NCI-H1694 treated with DMSO at 0.1 percent for 48 hours (cell line): ENCODE measurements around the gene TEX2.

Experiments
- DNase-seq: peaks from one replicate; lab custom pipeline; 2025; lab: John Stamatoyannopoulos, UW

The TEX2 gene

DNA sequence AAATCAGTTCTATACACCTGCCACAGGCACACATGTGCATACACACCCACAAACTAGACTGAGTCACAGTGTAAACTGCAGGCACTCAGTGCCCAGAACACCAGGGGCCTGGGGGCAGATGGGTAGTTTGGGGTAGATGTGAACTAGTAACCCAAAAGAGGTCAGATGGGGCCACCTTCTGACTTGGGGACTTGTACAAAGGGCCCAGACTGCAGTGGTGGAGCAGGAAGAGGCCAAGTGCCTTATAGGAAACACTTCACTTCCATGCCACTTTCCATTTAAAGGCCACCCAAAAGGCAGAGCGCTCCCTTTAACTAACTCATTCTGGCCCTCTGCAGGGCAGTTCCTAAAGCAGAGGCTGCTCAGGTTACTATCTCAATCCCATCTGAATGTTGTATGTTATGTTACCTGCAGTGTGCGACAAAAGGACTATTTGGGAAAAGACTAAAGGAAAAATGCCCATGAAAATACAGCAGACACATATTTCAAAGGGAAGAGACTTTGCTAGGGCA is 105.3 kb downstream of the TEX2 start:
- no peak for DNase-seq

DNA sequence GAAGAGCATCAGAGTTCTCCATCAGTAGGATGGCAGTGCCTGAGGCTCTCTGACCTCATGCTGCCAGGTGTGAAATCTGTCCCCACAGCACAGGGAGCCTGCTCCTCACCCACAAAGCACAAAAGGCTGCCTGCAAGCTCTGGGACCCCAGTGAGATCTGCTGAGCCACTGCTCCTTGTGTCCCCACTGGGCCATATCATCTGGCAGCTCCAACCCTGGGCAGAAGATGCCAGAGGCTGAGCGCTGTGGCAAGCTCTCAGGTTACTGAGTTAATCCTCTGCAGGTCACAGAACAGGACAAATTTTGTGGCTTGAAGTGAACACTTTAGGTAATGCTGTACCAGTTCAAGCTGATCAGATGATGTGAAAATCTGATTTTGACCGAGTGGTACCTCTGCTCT is 106.4 kb downstream of the TEX2 start:
- DNase-seq: no peak

- DNase-seq: no peak
These were observed 107.1 kb downstream of the TEX2 start for GRCh38 chr17:64155751-64156544.

GRCh38 chr17:64155129-64155528 is 107.9 kb downstream of the TEX2 start:
- DNase-seq: no peak

GRCh38 chr17:64154717-64155116 is 108.3 kb downstream of the TEX2 start:
- DNase-seq: no peak

DNA sequence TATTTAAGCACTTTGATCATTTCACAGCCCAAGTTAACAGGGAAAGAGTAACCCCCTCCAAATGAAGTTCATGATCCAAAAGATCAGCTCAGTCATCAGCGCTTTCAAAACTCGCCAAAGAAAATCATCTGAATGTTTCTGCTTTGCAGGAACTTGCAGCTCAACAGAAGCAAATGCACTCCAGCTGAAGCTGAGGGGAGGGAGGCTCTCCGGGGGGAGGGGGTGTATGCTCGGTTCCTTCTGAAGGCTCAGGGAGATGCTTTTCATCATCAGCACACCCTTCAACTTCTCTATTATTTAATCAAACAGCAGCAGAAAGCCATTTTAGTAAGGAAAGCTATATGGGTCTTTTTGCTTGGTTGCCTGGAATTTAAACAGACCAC is 108.8 kb downstream of the TEX2 start:
- no peak for DNase-seq

DNA sequence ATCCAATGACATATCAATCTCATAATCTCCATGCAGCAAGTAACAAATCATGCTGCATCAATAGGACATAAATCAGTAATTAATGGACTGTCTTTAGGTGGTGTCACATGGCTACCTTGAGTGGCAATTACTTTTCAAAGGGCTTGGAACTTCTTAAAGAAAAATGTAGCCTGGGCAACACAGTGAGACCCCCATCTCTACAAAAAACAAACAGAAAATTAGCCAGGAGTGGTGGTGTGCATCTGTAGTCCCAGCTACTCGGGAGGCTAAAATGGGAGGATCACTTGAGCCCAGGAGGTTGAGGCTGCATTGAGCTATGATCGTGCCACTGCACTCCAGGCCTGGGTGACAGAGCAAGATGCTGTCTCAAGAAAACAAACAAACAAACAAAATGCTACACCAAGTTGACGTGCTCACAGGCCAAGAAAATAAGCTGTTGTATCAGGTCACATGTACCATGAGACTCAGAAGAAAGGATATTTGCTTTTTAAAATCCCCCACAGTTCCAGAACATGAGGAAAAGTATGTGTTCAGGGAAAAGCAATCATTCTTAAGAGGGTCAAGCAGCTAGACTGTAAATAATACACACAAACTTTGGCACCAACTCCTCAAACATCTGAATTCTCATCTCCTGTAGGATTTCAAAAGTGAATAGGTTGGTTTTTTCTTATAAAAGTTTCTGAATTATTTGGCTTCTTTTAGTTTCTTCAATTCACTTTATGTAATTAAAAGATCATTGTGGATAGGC is 109.3 kb downstream of the TEX2 start:
- no peak for DNase-seq

GRCh38 chr17:64152428-64153125 is 110.5 kb downstream of the TEX2 start:
- DNase-seq: peak; percentile 10

- no peak for DNase-seq
These were observed 112.1 kb downstream of the TEX2 start for GRCh38 chr17:64151016-64151368.

GRCh38 chr17:64150237-64151015 is 112.6 kb downstream of the TEX2 start:
- DNase-seq: no peak

- DNase-seq: no peak
These were observed 113.9 kb downstream of the TEX2 start for GRCh38 chr17:64149196-64149595.

- no peak for DNase-seq
These were observed 114.4 kb downstream of the TEX2 start for GRCh38 chr17:64148699-64149098.

- DNase-seq: peak; percentile 48
These were observed 114.9 kb downstream of the TEX2 start for GRCh38 chr17:64148017-64148631.

DNA sequence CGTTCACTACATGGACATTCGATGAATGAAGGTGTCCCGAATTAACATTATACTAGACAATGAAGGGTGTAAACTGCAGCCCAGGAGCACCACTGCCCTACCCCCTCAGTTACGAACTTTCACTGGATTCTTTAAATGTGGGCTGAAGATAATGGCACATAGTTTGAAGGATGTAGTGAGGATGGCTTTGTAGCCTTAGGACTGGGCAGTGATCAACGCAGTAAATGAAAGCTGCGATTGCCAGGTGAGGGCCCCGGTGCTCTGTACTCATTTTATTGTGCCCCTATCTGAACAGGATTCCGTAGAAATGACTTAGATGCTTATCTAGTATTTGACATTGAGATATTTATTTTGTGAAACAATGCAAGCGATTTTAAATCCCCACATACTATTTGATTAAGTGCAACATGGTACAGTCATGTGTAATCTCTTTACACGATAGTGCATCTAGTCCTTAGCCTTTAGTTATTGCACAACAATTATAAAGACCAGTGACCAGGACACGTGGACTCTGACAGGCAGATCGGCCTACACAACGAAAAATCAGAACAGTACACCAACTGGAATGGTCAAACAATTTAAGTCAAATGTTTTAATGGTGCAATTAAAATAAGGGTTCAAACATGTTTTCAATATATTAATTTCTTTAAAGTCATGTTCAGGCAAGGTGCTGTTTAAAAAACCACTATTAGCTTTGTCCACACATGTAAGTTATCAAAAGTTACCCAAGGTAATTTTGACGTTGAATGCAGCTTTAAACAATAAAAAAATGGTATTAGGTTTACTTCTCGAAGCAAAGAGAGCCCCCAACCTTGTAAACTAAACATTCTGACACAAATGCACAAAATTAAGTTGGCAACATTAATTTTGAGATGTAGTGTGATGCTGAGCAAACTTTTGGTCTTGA is 115.7 kb downstream of the TEX2 start:
- DNase-seq: no peak

GRCh38 chr17:64146418-64147109 is 116.5 kb downstream of the TEX2 start:
- peak; percentile 23 for DNase-seq

- peak; percentile 98 for DNase-seq
These were observed 117.2 kb downstream of the TEX2 start for GRCh38 chr17:64145751-64146417.

DNA sequence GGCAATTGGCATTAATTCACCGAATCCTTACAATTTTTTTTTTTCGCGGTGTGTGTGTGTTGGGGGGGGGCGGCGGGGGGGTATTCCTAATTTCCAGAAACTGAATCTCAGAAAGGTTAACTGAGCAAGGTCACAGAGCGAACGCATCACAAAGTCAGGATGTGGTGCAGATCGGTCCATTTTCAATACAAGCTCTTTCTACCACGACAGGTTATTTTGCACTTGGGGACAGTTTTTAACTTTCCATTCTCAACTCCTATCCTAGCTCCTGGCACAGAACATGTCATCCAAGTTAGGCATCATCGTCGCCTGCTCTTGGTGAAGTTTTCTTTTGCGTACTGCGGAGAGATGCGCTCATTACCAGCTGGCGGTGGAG is 117.7 kb downstream of the TEX2 start:
- DNase-seq: no peak

- no peak for DNase-seq
These were observed 123.5 kb downstream of the TEX2 start for GRCh38 chr17:64139542-64139941.

GRCh38 chr17:64138441-64138840 is 124.6 kb downstream of the TEX2 start:
- DNase-seq: no peak
